Measurements from ENCODE around the gene PLEKHA6. TPM values are rescaled to one million over a fixed set of nuclear protein-coding genes. Genes with fewer than 3 reads are reported as not detected.

PLEKHA6 gene
- total and polyA plus RNA-seq, 2 experiments from 2014 or later, result 2.8 to 6.2 TPM

GRCh38 chr1:204222006-204222763 lies 137.5 kb downstream of the PLEKHA6 start (continued):
- TF ChIP-seq ZNF462 (CRISPR knock-in tag; IDR thresholded peaks at IDR 0.05), result no peak
- no peak for TF ChIP-seq STAT1 (IDR thresholded peaks at IDR 0.05; ENCODE audit: unreplicated experiment)
- TF ChIP-seq REST (IDR thresholded peaks at IDR 0.05; ENCODE audit: unreplicated experiment), result no peak
- TF ChIP-seq ZNF331 (CRISPR knock-in tag; IDR thresholded peaks at IDR 0.05; ENCODE audit: low read depth), result no peak
- no peak for TF ChIP-seq JUNB (IDR thresholded peaks at IDR 0.05; ENCODE audit: unreplicated experiment)
- TF ChIP-seq NANOG (IDR thresholded peaks at IDR 0.05; ENCODE audit: borderline replicate concordance), result no peak

All from GM23338 (cell line).